OCI-M1 (cell line): ENCODE results near the gene CHD2.

Source experiments
- DNase-seq: peaks from one replicate; lab custom pipeline; 2025; lab: John Stamatoyannopoulos, UW

The CHD2 gene

GRCh38 chr15:93068581-93069199 is 168.6 kb downstream of the CHD2 start:
- DNase-seq = no peak

- no peak for DNase-seq
Observed at GRCh38 chr15:93070132-93070531, 170.0 kb downstream of the CHD2 start.

GRCh38 chr15:93070551-93071296 is 170.6 kb downstream of the CHD2 start:
- no peak for DNase-seq

DNA sequence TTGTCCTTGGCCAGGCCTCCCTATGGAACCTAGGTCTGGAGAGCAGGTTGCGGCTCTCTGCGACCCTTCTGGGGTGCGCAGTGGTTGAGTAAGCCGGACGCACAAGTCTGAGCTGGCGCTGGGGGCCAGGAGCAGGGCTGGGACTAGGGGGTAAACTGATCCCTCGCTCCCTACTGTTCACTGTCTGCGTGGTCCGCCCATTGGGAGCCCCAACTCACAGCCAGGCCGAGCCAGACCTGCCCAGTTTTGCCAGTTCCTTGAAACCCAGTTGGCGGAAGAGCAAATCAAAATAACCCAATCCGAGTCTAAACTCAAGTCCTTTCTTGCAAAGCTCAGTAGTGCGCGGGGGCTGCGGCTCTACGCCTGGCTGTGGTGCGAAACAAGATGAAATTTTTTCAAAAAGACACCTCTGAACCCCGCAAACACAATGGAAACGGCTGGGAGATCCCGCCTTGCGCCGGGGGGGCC is 171.4 kb downstream of the CHD2 start:
- no peak for DNase-seq

DNA sequence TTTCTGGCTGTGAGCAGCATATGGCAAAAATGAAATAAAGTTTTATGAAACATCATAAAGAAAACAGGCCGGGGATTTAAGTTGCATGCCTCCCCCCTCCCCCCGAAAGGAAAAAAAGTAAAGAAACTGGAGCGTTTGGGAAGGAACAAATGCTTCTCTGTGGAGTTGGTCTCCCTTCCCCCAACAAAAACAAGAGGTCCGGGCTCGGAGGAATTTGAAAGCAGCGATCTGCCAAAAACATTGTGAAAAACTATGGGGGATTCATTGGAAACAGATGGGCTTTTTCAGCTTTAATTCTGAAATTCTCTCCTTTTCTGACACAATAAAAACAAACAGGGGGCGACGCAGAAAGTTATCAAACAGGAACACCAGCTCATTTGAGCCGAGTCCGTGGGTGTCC is 171.9 kb downstream of the CHD2 start:
- no peak for DNase-seq

DNA sequence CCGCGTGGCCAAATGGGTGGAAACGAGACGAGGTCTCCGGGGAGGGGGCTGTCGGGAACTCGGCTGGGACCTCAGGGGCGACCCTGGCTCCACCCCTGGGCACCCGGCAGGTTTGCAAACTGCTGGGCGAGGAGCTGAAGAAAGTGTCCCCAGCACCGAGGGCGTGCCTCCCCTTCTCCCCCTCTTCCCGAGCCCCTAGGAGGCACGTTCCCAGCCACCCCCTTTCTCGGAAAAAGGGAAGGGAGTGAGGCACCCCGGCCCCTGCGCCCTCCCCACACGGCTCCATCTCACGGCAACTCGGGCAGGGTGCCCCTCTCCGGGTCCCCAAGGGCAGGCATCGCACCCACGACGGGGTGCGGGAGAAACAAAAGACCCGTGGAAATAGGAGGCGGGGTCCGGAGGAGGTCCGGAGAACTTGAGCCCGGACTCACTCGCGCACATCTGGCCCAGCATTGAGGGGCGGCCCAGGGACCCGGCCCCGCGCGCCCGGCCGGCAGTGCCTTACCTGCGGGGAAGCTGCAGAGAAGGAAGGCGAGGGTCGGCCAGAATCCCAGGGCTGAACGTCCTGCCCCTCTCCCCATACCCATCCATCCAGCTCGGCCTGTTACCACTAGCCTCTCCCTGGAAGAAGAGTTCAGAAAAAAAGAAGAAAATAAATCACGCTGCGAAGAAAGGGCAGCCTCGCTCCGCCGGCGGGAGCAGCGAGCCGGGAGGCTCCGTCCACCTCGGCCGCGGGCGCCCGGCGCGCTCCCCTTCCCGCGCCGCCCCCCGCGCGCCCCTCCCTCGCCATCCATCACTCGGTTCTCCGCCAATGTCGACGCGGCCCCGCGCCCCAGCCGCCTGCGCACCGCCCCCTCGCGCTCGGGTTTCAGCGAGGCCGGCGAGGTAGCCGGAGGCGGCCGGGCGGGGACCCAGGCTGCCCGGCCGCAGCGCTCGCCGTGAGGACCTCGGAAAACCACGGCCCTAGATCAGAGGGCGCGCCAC is 172.6 kb downstream of the CHD2 start:
- no peak for DNase-seq

DNA sequence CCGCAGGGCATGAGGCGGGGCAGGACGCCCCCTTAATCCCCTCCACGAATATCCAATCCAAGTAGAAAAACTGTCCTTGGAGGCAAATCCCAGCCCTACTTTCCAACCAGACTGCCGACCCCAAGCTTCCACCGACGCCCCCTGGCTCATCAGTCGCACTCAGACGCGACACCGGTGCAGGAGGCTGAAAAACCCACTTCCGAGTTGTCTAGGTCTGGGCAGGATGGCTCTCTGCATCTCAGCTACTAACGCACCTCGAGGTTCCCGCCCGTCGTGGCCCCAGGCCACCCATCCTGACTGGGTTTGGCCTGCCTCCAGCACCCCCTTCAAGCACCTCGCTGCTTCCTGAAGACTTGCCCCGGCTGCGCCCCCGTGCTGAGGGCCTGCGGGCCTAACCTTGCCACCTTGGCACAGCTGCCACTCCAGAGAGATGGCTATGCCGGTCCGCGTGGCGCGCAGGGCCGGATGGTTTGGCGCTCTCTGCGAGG is 173.4 kb downstream of the CHD2 start:
- DNase-seq = no peak

DNA sequence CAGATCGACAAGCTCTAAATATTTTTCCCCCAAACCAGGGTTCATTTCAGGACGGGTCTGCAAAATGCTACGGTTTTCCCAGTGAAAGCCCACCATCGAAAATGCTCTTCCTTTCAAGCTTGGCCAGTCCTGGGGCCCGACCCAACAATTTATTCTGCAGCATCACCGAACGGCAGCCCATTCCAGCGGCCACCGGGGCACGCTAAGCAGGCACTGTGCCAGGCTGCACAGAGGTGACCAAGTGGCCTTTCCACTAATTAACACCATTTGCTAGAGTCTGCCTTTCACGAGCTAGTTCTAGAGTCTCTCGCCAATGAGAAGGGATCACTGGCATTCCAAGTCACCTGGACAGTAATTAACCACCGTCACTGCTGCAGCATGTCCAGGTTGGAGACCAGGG is 174.5 kb downstream of the CHD2 start:
- no peak for DNase-seq

- DNase-seq = no peak
Observed at GRCh38 chr15:93076217-93076616, 176.1 kb downstream of the CHD2 start.

- DNase-seq = no peak
Observed at GRCh38 chr15:93076875-93077274, 176.8 kb downstream of the CHD2 start.
